SK-N-SH (cell line): ENCODE data around the gene PLA2G2D.

Experiments used
- CHD2 ChIP-seq: fragments of 150-350 bp; IDR thresholded peaks from 2 replicates; pipeline ENCODE4 v1.6.1; 2018; ENCODE audit warnings: low read length; ENCODE audit not compliant: partially characterized antibody
- EZH2phosphoT487 ChIP-seq: fragments of 200-600 bp; sonication (generic); IDR thresholded peaks from 2 replicates; pipeline ENCODE4 v1.6.1; 2017; ENCODE audit warnings: low read depth, mixed run types, mild to moderate bottlenecking, antibody characterized with exemption, moderate library complexity, borderline replicate concordance
- POLR2AphosphoS5 ChIP-seq: IDR thresholded peaks from 2 replicates; pipeline ENCODE4 v1.6.1; 2012; ENCODE audit warnings: low read depth, low read length
- TF ChIP-seq, protein P1 (sequence below): fragments of 200-600 bp; sonication (generic); IDR thresholded peaks from 2 replicates; pipeline ENCODE4 v1.6.1; 2017; ENCODE audit warnings: antibody characterized with exemption, mild to moderate bottlenecking, moderate library complexity
- TF ChIP-seq, protein P2 (sequence below): fragments of 150-350 bp; IDR thresholded peaks from 2 replicates; pipeline ENCODE4 v1.6.1; 2017; ENCODE audit warnings: antibody characterized with exemption, low read length, low read depth, borderline replicate concordance

DNA sequence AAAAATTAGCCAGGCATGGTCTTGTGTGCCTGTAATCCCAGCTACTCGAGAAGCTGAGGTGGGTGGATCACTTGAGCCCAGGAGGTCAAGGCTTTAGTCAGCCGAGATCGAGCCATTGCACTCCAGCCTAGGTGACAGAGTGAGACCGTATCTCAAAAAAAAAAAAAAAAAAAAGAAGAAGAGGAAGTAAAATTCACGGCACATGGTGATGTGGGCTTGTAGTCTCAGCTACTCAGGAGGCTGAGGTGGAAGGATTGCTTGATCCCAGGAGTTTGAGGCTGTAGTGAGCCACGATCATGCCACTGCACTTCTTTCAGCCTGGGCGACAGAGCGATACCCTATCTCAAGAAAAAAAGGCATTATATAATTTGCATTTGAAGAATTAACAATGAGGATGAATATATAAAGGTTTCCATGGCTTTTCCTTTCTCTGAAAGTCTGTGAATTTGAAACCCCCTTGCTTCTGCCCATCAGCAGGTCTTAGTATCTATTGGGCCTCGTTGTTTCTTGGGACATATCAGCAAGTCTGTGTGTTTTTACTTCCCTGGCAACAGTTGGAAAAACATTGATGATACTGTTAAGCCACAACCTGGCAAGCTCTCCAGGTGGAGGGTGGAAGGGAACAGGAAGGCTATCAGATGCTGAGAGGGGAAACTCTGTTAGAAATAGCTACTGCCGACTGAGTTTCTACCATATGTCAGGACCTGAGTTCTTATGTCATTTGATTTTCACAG, 4.6 kb upstream of the PLA2G2D start:
- TF ChIP-seq, protein P1, sequence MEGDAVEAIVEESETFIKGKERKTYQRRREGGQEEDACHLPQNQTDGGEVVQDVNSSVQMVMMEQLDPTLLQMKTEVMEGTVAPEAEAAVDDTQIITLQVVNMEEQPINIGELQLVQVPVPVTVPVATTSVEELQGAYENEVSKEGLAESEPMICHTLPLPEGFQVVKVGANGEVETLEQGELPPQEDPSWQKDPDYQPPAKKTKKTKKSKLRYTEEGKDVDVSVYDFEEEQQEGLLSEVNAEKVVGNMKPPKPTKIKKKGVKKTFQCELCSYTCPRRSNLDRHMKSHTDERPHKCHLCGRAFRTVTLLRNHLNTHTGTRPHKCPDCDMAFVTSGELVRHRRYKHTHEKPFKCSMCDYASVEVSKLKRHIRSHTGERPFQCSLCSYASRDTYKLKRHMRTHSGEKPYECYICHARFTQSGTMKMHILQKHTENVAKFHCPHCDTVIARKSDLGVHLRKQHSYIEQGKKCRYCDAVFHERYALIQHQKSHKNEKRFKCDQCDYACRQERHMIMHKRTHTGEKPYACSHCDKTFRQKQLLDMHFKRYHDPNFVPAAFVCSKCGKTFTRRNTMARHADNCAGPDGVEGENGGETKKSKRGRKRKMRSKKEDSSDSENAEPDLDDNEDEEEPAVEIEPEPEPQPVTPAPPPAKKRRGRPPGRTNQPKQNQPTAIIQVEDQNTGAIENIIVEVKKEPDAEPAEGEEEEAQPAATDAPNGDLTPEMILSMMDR, result no peak
- TF ChIP-seq EZH2phosphoT487 (no peak), POLR2AphosphoS5 (no peak), CHD2 (no peak)
- TF ChIP-seq, protein P2, sequence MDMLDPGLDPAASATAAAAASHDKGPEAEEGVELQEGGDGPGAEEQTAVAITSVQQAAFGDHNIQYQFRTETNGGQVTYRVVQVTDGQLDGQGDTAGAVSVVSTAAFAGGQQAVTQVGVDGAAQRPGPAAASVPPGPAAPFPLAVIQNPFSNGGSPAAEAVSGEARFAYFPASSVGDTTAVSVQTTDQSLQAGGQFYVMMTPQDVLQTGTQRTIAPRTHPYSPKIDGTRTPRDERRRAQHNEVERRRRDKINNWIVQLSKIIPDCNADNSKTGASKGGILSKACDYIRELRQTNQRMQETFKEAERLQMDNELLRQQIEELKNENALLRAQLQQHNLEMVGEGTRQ, result no peak
